Mucosa of stomach (tissue), 1 donor: Measurements from ENCODE around the gene MIEN1.
"Not testable (repeated sequence)": the region's sequence is repeated elsewhere in the genome, so short reads cannot be mapped to it uniquely, and the experiment has no call there.

Experiments used
- H3K27me3 ChIP-seq: one replicate; pipeline ENCODE4 v1.7.0; 2013; ENCODE audit warnings: mild to moderate bottlenecking, low read length; ENCODE audit not compliant: control insufficient read depth, insufficient read depth
- H3K36me3 ChIP-seq: one replicate; pipeline ENCODE4 v1.7.0; 2013; ENCODE audit warnings: low read length; ENCODE audit not compliant: control insufficient read depth, insufficient read depth
- H3K4me1 ChIP-seq: one replicate; pipeline ENCODE4 v1.7.0; 2013; ENCODE audit warnings: mild to moderate bottlenecking, low read length; ENCODE audit not compliant: control insufficient read depth, insufficient read depth
- H3K4me3 ChIP-seq: one replicate; pipeline ENCODE4 v1.7.0; 2013; ENCODE audit warnings: low read length
- H3K9ac ChIP-seq: one replicate; pipeline ENCODE4 v1.7.0; 2013; ENCODE audit warnings: mild to moderate bottlenecking, low read length, moderate library complexity
- H3K9me3 ChIP-seq: one replicate; pipeline ENCODE4 v1.7.0; 2013; ENCODE audit warnings: mild to moderate bottlenecking, low read length, moderate library complexity; ENCODE audit not compliant: control insufficient read depth
- donor health status: Pancreatic carcinoma.

The MIEN1 gene

GRCh38 chr17:39764171-39764570 lies 33.8 kb upstream of the MIEN1 start:
- H3K36me3 ChIP-seq: not testable (repeated sequence)

DNA sequence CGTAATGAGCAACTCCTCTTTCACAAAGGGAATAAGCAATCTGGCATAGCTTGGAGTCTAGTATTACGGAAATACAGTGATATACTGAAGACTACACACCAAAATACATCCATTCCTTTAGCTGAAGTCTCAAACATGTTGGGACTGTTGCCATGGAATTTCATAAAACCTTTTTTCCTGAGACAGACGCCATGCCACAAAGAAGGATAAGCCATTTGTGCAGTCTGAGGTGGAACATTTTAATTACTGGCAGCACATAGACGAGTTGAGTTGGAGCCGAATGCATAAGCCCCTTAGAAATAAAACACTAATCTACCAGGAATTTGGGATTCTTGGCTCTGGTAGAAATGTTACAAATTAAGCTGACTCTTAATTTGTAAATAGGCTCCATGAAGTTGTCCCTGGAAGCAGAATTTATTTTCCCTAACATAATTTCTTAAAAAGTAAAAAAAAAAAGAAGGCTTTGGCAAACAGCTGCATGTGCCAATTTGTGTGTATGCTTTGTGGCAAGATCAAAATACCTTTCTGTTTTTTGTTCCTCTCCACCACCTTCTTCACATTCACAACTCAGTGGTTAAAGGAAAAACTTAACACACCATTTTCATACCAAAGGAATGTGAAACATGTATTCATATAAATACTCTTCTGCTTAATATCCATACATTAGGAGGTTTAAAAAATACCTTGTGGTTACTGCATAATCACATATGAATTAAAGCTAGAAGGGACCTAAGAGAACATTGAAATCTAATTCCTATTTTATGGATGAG lies 32.9 kb upstream of the MIEN1 start:
- Histone ChIP-seq H3K36me3 (no peaks in the 10 kb centered on the region), H3K27me3 (no peaks in the 10 kb centered on the region), H3K9ac (no peak overlapping the region), H3K4me3 (no peak overlapping the region), H3K4me1 (no peaks in the 10 kb centered on the region), H3K9me3 (no peaks in the 10 kb centered on the region)

More at GRCh38 chr17:39764171-39764570, 33.8 kb upstream of the MIEN1 start:
- H3K27me3 ChIP-seq, H3K9me3 ChIP-seq, H3K9ac ChIP-seq, H3K4me3 ChIP-seq, H3K4me1 ChIP-seq: not testable (repeated sequence)

DNA sequence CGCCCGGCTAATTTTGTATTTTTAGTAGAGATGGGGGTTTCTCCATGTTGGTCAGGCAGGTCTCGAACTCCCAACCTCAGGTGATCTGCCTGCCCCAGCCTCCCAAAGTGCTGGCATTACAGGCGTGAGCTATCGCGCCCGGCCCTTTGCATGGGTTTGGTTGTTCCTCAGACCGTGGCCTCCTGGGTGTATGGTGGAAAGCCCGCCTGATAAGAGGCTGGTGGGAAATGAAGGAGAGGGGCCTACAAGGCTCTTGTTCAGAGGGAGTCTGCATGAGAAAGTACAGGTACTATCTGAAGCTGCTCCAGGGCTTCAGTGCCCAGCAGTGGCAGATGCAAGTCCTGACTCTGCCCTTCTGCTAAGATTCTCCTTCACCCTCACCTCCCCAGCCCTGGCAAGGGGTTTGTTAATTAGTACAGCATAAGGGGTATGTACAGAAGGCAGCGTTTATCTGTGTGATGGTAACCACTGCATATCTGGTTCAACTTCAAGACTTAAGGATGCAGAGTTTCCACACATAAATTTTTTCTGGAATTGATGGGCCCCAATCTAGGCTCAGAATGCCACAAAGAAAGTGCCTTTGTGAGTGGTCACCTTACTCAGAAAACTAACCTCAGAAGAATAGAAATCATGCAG lies 31.6 kb upstream of the MIEN1 start:
- no peak overlapping the region for H3K9ac ChIP-seq
- no peaks in the 10 kb centered on the region for H3K36me3 ChIP-seq
- H3K4me3 ChIP-seq: no peak overlapping the region
- H3K4me1 ChIP-seq: no peaks in the 10 kb centered on the region
- no peaks in the 10 kb centered on the region for H3K9me3 ChIP-seq
- H3K27me3 ChIP-seq: no peaks in the 10 kb centered on the region

DNA sequence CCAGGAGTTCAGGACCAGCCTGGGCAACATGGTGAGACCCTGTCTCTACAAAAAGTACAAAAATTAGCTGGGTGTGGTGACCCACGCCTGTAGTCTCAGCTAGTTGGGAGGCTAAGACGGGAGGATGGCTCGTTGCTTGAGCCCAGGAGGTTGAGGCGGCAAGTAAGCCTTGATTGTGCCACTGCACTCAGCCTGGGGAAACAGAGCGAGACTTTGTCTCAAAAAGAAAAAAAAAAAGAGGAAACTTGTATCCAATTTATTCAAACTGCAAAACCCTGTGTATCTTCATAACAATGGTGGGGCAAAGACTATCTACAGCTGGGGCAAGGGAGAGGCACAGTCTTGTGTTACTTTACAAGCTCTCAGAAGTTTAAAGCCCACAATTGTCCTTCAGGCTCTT lies 28.9 kb upstream of the MIEN1 start:
- Histone ChIP-seq H3K9ac (no peak overlapping the region), H3K4me3 (no peak overlapping the region), H3K27me3 (no peaks in the 10 kb centered on the region), H3K9me3 (no peaks in the 10 kb centered on the region), H3K36me3 (no peaks in the 10 kb centered on the region), H3K4me1 (peaks cover 7% of the 10 kb centered on the region)

GRCh38 chr17:39757931-39758873 lies 27.9 kb upstream of the MIEN1 start:
- Histone ChIP-seq H3K27me3 (no peaks in the 10 kb centered on the region), H3K9me3 (no peaks in the 10 kb centered on the region), H3K4me1 (peaks cover 12% of the 10 kb centered on the region), H3K4me3 (no peak overlapping the region), H3K36me3 (no peaks in the 10 kb centered on the region), H3K9ac (no peak overlapping the region)

DNA sequence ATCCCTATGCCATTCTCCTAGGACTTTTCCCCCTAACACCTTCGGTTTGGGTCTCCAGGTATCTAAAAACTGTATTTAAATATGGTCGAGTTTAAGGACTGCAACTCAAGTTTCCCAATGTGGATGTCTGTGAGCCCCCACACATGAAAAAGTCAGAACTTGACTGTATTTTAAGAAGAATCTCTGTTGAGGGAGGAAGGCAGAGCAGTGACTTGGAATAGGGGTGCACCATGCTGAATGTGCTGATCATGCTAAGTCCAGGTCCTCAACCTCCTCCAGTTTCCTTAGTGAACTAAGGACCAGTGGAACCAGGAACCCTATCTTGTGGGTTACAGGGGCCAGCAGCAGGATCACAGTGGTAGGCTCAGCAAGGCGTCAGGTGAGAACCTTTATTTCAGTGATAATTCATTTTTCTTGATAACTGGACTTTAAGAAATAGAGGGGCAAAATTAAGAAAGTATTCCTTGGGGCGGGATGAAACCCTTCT lies 26.9 kb upstream of the MIEN1 start:
- Histone ChIP-seq H3K4me3 (no peak overlapping the region), H3K9me3 (no peaks in the 10 kb centered on the region), H3K36me3 (no peaks in the 10 kb centered on the region), H3K27me3 (no peaks in the 10 kb centered on the region), H3K9ac (no peak overlapping the region), H3K4me1 (peaks cover 13% of the 10 kb centered on the region)

- H3K4me3 ChIP-seq: no peak overlapping the region
- no peaks in the 10 kb centered on the region for H3K27me3 ChIP-seq
- H3K9me3 ChIP-seq: no peaks in the 10 kb centered on the region
- no peaks in the 10 kb centered on the region for H3K36me3 ChIP-seq
- H3K4me1 ChIP-seq: peaks cover 13% of the 10 kb centered on the region
- H3K9ac ChIP-seq: no peak overlapping the region
Measured at GRCh38 chr17:39756380-39757079, 26.2 kb upstream of the MIEN1 start.

DNA sequence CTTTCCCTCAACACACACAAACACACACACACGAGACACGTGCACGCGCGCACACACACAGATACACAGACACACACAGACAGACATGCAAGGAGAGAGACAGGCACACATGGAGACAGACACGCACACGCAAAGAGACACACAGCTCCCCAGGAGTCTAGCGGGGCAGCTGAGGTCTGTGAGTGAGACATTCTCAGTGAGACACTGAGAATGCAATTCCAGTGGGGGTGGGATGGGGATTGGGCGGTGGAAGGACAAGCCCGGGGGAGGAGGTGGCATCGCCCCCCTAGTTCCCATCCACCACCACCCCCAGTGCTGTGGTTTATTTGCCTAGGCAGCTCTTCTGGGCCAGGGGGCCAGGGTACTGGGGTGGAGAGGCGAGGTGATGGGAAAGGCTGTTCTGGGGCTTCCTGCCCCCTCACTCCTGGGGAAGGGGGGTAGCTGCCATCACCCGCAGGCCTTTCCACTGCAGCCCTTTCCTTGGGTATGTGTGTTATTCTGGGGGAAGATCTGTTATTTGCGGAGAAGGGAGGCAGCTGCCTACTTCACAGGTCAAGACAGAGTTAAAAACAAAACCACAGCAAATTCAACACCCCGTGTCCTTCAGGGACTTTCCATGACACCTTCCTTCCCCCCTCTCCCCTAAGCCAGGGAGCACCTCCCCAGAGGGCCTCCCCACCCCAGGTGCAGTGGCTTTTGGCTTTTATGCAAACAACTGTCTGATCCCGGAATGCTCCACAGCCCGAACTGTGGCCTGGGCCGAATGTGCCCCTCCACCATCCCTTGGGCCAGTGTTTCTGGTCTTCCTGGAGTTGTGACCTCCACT lies 25.4 kb upstream of the MIEN1 start:
- no peak overlapping the region for H3K4me3 ChIP-seq
- peak overlapping the region; percentile 94 for H3K9ac ChIP-seq
- no peaks in the 10 kb centered on the region for H3K9me3 ChIP-seq
- peaks cover 16% of the 10 kb centered on the region for H3K4me1 ChIP-seq
- H3K36me3 ChIP-seq: no peaks in the 10 kb centered on the region
- no peaks in the 10 kb centered on the region for H3K27me3 ChIP-seq

DNA sequence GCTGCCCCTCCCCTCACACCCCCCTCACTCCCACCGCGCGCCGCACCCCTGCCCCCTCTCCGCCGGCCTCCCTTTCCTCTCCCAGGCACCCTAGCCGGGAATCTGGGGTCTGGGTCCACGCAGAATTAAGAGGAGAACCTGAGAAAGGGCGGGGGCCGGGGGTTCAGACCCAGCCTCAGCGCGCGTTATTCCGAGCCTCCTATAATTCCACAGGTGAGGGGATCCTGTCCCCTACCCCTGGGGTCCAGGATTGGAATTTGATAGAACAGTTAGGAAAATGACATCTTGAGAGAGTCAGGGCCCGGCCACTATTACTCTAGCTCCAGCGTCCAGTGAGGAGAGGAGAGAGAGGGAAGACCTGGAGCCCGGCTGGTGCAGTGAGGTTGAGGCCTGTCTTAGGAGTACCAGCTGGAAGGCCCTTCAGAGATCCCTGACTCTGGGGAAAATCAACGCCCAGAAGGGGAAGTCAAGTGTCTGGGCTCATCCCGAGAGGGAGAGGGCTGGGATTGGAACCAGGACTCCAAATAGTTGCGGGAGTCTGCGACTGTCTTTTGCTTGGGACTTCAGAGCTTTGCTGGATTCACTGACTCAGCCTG lies 24.7 kb upstream of the MIEN1 start:
- H3K9ac ChIP-seq: peak overlapping the region; percentile 94
- H3K36me3 ChIP-seq: no peaks in the 10 kb centered on the region
- peaks cover 23% of the 10 kb centered on the region for H3K4me1 ChIP-seq

GRCh38 chr17:39754161-39754957 lies 24.0 kb upstream of the MIEN1 start:
- H3K27me3 ChIP-seq: no peaks in the 10 kb centered on the region
- peaks cover 29% of the 10 kb centered on the region for H3K4me1 ChIP-seq
- H3K4me3 ChIP-seq: peak overlapping the region; percentile 32
- no peaks in the 10 kb centered on the region for H3K9me3 ChIP-seq
- H3K9ac ChIP-seq: peak overlapping the region; percentile 94
- H3K36me3 ChIP-seq: no peaks in the 10 kb centered on the region

More for the DNA sequence above, 24.7 kb upstream of the MIEN1 start:
- peak overlapping the region; percentile 32 for H3K4me3 ChIP-seq
- H3K27me3 ChIP-seq: no peaks in the 10 kb centered on the region
- H3K9me3 ChIP-seq: no peaks in the 10 kb centered on the region
